ENCODE data around the gene PHYHD1.

Gene PHYHD1

GRCh38 chr9:128901822-128902221 lies 19.0 kb upstream of the PHYHD1 start:
- DNase-seq: no peak

DNA sequence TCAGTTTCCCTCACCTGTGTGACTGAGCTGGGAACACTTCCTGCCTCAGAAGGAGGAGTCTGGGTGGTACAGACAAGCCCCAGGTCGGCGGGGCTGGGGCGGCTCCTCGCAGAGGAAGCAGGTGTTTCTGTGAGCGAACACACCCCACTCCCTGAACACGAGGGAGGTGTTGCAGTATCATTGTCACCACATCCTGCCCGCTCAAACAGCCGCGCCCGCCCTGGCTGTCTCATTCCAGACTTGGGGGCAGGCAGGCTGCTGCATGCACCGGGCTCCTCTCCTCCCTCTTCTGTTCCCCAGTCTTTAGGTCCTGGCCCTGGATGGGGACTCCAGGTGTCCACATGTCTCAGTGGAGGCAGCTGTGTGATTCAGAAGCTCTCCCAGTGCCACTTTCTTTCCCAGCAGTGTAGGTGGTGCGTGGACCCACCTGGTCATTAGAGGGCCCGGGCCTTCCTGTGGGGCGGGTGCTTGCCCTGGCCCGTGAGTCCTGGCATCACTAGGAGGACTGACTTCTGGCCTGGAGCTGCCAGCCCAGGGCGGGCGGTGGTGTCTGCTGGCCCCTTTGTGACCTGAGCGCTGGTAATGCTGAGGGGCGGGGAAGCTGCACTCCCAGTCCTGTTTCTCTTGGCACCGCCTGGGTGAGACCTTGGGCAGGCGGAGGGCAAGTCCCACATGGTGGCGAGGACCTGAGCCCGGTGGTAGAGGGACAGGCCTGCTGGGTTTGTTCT lies 18.3 kb upstream of the PHYHD1 start:
- peak; percentile 93 for DNase-seq

- DNase-seq: no peak
Observed at GRCh38 chr9:128903079-128903461, 17.7 kb upstream of the PHYHD1 start.

DNA sequence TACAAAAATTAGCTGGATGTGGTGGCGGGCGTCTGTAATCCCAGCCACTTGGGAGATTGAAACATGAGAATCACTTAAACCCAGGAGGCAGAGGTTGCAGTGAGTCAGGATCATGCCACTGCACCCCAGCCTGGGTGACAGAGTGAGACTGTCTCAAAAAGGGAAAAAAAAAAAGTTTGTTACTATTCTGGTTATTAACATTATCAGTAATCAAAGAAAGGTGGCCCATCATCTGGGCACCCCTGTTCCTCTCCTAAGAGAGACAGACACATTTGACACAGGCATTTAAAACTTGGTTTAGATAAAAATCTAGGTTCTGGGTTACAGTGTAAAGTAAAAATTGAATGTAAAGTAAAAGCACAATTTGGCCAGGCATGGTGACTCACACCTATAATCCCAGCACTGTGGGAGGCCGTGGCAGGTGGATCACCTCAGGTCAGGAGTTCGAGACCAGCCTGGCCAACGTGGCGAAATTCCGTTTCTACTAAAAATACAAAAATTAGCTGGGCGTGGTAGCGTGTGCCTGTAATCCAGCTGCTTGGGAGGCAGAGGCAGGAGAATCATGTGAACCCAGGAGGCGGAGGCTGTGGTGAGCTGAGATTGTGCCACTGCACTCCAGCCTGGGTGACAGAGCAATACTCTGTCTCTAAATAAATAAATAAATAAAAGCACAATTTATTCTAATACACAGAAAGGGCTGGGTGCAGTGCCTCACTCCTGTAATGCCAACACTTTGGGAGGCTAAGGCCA lies 16.7 kb upstream of the PHYHD1 start:
- DNase-seq: no peak

GRCh38 chr9:128905964-128906363 lies 14.8 kb upstream of the PHYHD1 start:
- no peak for DNase-seq

- no peak for DNase-seq
Observed at GRCh38 chr9:128906741-128907140, 14.0 kb upstream of the PHYHD1 start.

DNA sequence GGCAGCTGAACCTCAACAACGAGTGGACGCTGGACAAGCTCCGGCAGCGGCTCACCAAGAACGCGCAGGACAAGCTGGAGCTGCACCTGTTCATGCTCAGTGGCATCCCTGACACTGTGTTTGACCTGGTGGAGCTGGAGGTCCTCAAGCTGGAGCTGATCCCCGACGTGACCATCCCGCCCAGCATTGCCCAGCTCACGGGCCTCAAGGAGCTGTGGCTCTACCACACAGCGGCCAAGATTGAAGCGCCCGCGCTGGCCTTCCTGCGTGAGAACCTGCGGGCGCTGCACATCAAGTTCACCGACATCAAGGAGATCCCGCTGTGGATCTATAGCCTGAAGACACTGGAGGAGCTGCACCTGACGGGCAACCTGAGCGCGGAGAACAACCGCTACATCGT lies 12.4 kb upstream of the PHYHD1 start:
- no peak for DNase-seq

DNA sequence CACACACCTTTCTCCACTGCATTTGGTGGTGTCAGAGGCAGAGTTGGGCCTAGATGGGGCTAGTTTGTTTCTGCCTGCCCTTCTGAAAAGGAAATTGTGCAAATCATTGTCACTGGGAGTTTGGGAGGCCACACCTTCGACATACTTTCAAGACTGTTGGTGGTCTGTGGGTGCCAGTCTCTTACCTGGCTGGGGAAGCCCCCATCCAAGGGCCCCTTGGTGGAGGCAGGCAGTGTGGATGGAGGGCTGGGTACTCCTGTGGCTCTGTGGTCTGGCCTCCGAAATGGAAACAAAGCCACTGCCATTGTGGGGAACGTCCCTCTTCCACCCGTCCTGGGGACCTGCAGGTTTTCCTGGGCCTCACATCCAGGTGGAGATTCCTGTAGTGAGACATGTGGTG lies 10.9 kb upstream of the PHYHD1 start:
- no peak for DNase-seq

- no peak for DNase-seq
Observed at GRCh38 chr9:128910906-128911305, 9.9 kb upstream of the PHYHD1 start.

DNA sequence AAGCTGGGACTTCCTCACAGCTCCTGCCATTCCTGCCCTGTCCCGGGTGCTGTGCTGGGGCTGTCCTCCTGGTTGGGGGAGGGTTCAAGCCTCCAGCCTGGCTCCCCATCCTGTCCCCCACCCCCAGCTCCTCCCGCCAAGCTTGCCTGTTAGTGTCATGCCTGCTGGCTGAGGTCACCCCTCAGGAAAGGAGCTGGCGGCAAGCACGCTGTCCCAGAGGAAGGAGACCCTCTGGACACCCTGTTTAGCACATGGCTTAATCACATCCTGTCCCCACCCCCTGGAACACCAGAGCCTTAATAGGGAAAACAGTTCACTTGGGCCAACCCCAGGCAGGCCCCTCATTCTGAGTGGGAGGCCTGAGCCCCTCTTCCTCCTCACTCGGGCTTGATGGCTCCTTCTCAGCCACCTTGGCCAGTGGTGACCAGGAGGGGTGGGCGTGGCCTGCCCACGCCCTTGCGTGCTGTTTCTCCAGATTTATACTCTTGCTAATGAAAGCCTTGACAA lies 9.2 kb upstream of the PHYHD1 start:
- DNase-seq: no peak

DNA sequence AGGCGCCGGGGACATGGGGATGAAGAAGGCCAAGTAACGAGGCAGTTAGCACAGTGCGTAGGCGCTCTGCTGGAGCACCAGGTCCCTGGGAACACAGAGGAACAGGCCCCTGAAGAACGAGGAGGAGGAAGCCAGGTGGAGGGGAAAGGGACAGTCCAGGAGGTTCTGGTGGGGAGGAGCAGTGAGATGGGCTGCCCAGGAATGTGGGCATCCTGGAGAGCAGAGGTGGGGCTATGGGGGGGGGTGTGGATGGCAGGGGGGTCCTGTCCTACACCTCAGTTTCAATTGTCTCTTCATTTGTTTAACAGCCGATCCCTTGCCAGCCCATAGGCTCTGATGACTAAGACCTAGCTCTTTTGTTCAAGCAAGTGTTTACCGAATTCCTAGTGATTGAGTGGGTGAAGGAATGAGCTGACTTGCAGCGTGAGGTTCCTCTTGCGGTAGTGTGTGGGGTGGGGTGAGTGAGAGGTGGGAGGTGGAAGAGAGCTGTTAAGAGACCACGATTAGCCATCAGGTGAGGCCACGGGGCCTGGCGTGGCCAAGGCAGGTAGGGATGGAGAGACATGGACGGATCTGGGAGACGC lies 8.4 kb upstream of the PHYHD1 start:
- DNase-seq: no peak

DNA sequence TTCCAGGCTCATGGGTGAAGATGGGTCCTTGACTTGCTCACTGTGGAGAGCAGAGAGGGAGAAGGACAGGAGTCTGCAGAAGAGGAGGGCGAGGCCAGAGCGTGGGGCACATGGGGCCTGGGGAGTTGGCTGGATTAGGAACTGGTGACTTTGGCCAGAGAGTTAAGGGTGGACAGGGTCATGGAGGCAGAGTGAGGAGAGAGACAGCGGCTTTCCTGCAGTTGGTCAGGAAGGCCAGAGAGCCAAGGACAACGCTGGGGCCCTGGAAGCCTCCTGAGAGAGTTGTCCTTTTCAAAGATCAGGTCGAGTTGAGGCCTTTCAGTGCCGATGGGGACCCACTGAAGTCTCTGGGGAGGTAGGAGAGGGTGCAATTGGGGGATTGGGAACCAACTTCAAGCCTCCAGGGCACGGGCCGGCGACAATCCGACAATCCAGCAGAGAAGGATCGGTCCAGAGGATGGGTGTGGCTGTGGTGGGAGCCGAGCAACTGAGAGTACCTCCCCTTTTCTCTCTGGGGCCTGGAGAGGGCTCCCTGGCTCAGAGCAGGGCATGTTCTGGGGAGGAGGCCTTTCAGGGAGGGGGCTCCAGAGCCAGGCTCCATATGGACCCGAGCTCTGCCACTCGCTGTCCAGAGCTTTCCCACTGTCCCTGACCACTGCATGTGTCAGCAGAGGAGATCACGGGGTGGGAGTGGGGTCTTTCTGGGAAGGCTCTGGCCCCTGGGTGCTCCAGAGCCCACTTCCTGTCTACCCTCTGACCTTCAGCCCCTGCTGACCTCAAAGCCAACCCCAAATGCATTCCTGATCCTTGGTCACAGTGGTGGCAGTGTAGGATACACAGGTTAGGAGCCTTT lies 7.5 kb upstream of the PHYHD1 start:
- no peak for DNase-seq

- no peak for DNase-seq
Observed at GRCh38 chr9:128913995-128914772, 6.6 kb upstream of the PHYHD1 start.

GRCh38 chr9:128916204-128916603 lies 4.6 kb upstream of the PHYHD1 start:
- DNase-seq: no peak

GRCh38 chr9:128916745-128917144 lies 4.0 kb upstream of the PHYHD1 start:
- no peak for DNase-seq

DNA sequence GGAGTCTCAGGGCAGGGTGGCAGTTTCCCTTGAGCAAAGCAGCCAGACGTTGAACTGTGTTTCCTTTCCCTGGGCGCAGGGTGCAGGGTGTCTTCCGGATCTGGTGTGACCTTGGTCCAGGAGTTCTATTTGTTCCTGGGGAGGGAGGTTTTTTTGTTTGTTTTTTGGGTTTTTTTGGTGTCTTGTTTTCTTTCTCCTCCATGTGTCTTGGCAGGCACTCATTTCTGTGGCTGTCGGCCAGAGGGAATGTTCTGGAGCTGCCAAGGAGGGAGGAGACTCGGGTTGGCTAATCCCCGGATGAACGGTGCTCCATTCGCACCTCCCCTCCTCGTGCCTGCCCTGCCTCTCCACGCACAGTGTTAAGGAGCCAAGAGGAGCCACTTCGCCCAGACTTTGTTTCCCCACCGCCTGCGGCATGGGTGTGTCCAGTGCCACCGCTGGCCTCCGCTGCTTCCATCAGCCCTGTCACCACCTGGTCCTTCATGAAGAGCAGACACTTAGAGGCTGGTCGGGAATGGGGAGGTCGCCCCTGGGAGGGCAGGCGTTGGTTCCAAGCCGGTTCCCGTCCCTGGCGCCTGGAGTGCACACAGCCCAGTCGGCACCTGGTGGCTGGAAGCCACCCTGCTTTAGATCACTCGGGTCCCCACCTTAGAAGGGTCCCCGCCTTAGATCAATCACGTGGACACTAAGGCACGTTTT lies 3.5 kb upstream of the PHYHD1 start:
- no peak for DNase-seq

DNA sequence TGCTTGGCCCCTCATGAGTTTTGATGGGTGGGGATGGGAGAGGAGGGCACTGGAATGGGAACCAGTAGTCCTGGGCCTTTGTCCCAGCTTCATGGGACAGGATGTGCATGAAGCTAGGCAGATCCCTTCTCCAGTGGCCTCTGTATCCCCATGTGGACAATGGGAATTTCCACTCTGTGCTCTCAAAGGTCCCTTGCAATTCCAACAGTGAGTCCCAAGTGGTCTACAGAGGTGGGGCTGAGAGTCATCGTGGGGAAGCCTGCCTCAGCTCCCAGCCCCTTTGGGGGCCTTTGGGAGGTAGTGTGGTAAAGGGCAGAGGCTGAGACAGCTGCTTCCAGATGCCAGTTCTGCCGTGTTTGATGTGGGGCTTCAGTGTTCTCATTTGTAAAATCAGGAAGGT lies 1.9 kb upstream of the PHYHD1 start:
- no peak for DNase-seq

DNA sequence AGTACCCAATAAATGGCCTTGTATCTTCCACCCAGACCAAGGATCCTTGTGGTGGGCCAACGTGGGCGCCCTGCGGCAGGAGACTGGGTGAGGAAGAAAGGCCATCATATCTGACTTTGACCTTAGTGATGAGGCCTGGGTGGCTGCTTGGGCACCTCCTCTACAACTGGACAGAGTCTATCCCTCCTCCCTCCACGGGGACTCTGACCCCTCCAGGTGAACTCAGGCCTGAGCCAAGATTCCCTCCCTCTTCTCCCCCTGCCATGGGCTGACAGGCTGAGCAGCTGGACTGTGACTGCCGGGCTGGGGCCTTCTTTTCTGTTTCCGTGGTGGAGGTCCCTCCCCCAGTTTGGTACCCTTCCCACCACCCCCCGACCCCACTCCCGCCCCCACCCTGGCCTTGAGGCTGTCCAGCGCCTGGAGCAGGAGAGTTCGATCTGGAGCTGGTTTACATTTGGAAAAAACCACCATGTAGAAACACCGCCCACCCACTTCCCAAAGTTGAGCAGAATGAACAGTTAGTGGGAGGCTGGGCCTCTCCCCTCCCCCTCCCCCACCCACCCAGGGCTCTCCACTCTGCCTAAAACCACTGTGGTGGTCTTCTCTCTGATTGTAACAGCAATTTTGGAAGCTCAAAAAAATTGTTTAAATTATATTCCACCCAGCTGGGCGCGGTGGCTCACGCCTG lies 1.2 kb upstream of the PHYHD1 start:
- no peak for DNase-seq

- DNase-seq: no peak
Observed at GRCh38 chr9:128921881-128922763, 1.3 kb downstream of the PHYHD1 start.

DNA sequence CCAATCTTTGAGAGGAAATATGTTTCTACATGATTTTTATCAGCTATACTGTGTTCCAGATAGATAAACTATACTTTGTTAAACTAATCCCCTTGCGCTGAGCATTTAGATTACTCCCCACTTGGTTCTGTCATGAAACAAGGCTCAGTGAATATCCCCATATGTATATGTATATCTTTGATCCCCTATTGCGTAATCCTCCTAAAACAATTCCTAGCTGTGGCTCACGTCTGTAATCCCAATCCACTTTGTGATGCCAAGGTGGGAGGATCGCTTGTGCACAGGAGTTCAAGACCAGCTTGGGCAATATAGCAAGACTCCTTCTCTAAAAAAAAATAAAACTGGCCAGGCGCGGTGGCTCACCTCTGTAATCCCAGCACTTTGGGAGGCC lies 2.7 kb downstream of the PHYHD1 start:
- DNase-seq: no peak

Data from activated effector memory CD4-positive, alpha-beta T cell treated with anti-CD3 and anti-CD28 coated beads, Interleukin-2, amount 50 U/mL, for 16 hours (primary cell).